ENCODE results near the gene REXO4. TPM values are rescaled to one million over a fixed set of nuclear protein-coding genes. Genes with fewer than 3 reads are reported as not detected.

REXO4 gene
- total and polyA plus RNA-seq, 10 of the 15 experiments (the other 5 are each of a cell fraction or from before 2014, with no cell fraction given) = 2.7 to 43.9 (median 30.5) TPM

- TF ChIP-seq DPF2 (IDR thresholded peaks at IDR 0.05) (peak; percentile 89), ATF7 (IDR thresholded peaks at IDR 0.05; ENCODE audit: low read depth) (no peak), ZNF592 (IDR thresholded peaks at IDR 0.05) (no peak), SMC3 (IDR thresholded peaks at IDR 0.05; ENCODE audit: borderline replicate concordance, low read length) (no peak), CBFB (IDR thresholded peaks at IDR 0.05; ENCODE audit: low read depth) (no peak), CEBPB (IDR thresholded peaks at IDR 0.05; ENCODE audit: borderline replicate concordance in 1 of 2, low read depth in 2 of 2, low read length in 2 of 2) (no peak), CHD4 (IDR thresholded peaks at IDR 0.05) (no peak), ZNF384 (IDR thresholded peaks at IDR 0.05; ENCODE audit: borderline replicate concordance, low read depth, low read length) (no peak), EP300 (IDR thresholded peaks at IDR 0.05; ENCODE audit: borderline replicate concordance in 1 of 2, control insufficient read depth in 1 of 2, low read depth in 2 of 2, low read length in 2 of 2) (no peak), STAT1 (conservative IDR thresholded peaks at IDR 0.05) (0 out of 2 replicates have a peak, but pooled peaks have one; percentile 54), TARDBP (IDR thresholded peaks at IDR 0.05; ENCODE audit: borderline replicate concordance) (no peak), REST (IDR thresholded peaks at IDR 0.05; ENCODE audit: low read depth, low read length) (no peak), SMAD5 (IDR thresholded peaks at IDR 0.05; ENCODE audit: low read depth) (no peak), NR2C1 (IDR thresholded peaks at IDR 0.05) (peak; percentile 56), NR2F1 (conservative IDR thresholded peaks at IDR 0.05) (peak; percentile 65)
- TF ChIP-seq, protein P1, sequence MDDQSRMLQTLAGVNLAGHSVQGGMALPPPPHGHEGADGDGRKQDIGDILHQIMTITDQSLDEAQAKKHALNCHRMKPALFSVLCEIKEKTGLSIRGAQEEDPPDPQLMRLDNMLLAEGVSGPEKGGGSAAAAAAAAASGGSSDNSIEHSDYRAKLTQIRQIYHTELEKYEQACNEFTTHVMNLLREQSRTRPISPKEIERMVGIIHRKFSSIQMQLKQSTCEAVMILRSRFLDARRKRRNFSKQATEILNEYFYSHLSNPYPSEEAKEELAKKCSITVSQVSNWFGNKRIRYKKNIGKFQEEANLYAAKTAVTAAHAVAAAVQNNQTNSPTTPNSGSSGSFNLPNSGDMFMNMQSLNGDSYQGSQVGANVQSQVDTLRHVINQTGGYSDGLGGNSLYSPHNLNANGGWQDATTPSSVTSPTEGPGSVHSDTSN (IDR thresholded peaks at IDR 0.05; ENCODE audit: insufficient replicate concordance, low read depth, low read length) = no peak
- TF ChIP-seq, protein P2, sequence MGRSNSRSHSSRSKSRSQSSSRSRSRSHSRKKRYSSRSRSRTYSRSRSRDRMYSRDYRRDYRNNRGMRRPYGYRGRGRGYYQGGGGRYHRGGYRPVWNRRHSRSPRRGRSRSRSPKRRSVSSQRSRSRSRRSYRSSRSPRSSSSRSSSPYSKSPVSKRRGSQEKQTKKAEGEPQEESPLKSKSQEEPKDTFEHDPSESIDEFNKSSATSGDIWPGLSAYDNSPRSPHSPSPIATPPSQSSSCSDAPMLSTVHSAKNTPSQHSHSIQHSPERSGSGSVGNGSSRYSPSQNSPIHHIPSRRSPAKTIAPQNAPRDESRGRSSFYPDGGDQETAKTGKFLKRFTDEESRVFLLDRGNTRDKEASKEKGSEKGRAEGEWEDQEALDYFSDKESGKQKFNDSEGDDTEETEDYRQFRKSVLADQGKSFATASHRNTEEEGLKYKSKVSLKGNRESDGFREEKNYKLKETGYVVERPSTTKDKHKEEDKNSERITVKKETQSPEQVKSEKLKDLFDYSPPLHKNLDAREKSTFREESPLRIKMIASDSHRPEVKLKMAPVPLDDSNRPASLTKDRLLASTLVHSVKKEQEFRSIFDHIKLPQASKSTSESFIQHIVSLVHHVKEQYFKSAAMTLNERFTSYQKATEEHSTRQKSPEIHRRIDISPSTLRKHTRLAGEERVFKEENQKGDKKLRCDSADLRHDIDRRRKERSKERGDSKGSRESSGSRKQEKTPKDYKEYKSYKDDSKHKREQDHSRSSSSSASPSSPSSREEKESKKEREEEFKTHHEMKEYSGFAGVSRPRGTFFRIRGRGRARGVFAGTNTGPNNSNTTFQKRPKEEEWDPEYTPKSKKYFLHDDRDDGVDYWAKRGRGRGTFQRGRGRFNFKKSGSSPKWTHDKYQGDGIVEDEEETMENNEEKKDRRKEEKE (IDR thresholded peaks at IDR 0.05) = 0 out of 2 replicates have a peak, but pooled peaks have one; percentile 42
These were observed 41.8 kb downstream of the REXO4 start, which contains the start of the genes STKLD1 and SURF4 (continued) for GRCh38 chr9:133375724-133376654.

All from GM12878 (cell line).